GM10847 (cell line): ENCODE measurements around the gene UBTD2.

Experiments
- POLR2A ChIP-seq: IDR thresholded peaks from 2 replicates; pipeline ENCODE4 v1.6.1; 2011; ENCODE audit not compliant: insufficient read length; ENCODE audit errors: extremely low read depth

Gene UBTD2

GRCh38 chr5:172302047-172302710, 18.6 kb upstream of the UBTD2 start:
- no peak for TF ChIP-seq POLR2A

DNA sequence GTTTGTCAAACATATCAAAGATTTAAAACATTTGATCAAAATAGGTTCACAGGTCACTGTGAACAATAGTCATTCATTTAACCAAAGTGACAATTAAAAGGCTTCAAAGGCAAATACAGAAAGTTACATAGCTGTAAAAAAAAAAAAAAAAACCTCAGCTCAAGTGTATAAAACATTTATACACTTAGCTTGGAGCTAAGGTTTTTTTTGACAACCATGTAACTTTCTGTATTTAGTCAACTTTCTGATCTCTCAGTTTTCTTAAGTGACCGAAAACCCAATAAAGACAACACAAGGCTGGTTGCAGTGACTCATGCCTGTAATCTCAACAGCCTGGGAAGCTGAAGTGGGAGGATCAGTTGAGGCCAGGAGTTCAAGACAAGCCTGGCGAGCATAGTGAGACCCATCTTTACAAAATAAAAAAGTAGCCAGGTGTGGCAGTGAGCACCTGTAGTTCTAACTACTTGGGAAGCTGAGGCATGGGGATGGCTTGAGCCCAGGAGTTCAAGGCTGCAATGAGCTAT, 16.4 kb upstream of the UBTD2 start:
- no peak for TF ChIP-seq POLR2A

GRCh38 chr5:172294831-172295230, 11.3 kb upstream of the UBTD2 start:
- no peak for TF ChIP-seq POLR2A

- no peak for TF ChIP-seq POLR2A
Measured at GRCh38 chr5:172293745-172294342, 10.3 kb upstream of the UBTD2 start.

DNA sequence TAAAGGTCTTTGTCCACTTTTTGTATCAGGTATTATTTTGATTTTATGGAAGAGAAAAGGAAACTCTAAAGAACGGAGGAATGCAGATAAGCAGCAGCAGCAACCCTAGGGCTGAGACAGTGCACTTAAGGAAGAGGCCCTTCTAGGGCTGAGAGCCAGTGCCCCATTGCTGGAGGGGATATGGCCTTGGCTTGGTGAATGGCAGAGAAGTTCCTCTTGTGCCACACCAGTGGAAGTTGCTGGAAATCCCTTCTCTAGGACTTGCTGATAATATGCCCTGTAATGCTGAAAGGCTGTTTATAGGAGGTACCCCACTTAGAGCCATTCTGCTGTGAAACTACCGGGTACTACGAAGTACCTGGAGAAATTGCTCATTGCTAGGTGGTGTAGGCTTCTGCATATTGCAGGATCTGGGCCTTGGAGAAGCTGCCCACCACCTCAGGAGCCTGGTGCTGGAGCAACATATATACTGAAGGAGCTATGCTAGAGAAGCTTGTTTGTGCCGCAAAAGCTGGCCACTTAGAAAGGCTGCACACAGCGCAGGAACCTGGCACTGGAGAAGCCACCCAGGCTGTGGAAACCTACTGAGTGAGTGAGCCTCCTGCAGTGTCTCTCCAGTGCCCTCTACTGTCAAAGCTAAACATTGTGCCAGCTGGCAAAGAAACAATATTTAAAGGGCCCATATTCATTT, 9.6 kb upstream of the UBTD2 start:
- no peak for TF ChIP-seq POLR2A

- TF ChIP-seq POLR2A: no peak
Measured at GRCh38 chr5:172288465-172288864, 4.9 kb upstream of the UBTD2 start.

DNA sequence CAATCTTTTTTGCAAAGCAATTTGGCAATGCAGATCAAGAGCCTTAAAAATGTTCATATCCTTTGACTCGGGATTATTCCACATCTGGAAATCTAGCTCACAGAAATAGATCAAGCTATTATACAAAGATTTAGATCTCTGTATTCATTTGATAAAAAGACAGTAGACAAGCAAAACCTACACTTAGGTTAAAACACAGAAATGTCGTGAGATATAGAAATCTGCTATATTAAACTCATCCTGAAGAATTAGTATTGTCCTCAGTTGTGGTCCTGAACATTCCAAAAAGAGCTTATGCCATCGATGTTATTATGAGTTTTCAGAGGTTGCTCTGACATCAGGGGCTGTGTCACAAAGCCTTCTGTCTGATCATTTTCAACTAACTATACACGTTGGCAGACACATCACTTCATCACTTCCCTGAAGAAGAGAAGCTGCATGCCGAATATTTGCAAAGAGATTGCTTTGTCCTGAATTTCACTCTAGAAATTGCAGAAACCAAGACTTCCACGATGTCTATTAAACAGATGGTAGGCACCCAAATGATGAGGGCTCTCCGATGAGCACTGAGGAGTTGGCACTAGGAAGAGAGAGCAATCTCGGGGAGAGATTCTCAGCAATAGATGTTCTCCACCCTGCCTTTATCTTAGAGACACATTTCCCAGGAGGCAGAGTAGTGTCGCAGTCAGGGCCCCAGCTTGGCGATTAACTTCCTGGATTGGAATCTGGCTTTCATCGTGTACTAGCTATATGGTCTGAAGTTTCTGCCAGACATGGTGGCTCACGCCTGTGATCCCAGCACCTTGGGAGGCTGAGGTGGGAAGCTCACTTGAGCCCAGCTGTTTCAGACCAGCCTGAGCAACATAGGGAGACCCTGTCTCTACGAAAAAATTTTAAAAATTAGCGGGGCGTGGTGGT, 1.9 kb upstream of the UBTD2 start:
- no peak for TF ChIP-seq POLR2A

- no peak for TF ChIP-seq POLR2A
Measured at GRCh38 chr5:172284611-172284980, 1.0 kb upstream of the UBTD2 start.

DNA sequence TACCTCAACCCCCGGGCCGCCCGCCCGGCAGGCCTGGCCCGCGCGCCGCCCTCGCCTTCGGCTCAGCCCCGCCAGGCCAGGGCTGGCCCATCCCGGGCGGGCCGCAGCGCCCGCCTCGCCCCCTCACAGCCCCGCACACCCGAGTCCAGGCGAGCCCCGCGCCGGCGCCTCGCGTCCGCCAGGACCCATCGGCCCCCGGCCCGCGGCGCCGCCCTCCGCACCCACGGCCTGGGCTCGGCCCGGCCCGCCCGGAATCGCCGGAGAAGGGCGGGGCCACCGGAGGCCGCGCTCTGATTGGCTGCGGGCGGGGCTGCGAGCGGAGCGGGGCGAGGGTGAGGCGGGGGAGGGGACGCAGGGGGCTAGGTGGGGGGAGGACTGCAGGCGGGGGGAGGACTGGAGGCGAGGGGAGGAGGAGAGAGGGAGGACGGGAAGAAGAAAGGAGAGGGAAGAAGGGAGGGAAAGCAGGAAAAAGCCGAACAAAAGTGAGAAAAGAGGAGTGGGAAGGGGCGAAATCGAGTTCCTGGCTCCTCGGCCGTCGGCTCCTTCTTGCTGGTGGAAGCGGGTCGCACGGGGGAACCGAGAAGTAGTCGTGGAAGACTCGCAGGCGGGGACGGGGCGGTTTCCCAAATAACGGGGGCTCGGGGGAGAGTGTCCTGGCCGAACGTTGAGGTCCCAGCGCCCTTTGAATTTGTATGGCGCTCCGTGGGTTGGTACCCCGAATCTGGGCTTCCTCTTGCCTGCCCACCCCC, 472 bp upstream of the UBTD2 start:
- TF ChIP-seq POLR2A: peak; percentile 54

GRCh38 chr5:172282272-172283019, 1.1 kb downstream of the UBTD2 start:
- TF ChIP-seq POLR2A: no peak

- no peak for TF ChIP-seq POLR2A
Measured at GRCh38 chr5:172281346-172281745, 2.2 kb downstream of the UBTD2 start.

DNA sequence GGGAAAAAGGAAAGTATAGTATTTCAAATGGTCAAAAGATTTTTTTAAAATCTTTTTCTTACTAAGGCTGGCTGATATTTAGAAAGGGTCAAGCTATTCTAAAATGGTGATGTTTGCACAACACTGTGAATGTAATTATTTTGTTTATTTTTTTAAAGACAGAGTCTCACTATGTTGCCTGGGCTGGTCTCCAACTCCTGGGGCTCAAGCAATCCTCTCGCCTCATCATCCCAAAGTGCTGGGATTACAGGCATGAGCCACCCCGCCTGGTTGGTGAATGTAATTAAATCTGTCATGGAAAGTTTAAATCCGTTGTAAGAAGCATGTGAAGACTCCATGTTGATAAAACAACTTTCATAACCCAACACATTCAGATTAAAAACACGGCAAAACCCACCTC, 2.6 kb downstream of the UBTD2 start:
- TF ChIP-seq POLR2A: no peak

DNA sequence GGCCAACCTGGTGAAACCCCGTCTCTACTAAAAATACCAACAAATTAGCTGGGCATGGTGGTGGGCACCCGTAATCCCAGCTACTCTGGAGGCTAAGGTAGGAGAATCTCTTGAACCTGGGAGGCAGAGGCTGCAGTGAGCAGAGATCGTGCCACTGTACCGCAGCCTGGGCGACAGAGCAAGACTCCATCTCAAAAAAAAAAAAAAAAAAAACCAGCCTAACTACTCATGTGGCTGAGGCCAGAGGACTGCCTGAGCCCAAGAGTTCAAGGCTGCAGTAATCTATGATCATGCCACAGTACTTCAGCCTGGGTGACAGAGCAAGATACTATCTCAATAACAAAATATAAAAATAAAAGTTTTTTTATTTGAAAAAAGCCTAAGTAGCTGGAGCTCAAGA, 3.2 kb downstream of the UBTD2 start:
- TF ChIP-seq POLR2A: no peak

- no peak for TF ChIP-seq POLR2A
Measured at GRCh38 chr5:172278356-172278755, 5.2 kb downstream of the UBTD2 start.
